DOHH2 (cell line): ENCODE results near the gene UGT1A5.

ENCODE experiments used
- H3F3A ChIP-seq: fragments of 200-600 bp; sonication (generic), shearing (Covaris generic); 2 replicates; pipeline ENCODE4 v1.6.0; 2016; ENCODE audit warnings: antibody characterized with exemption, mild to moderate bottlenecking; ENCODE audit not compliant: control insufficient read depth, insufficient read depth
- H3K27ac ChIP-seq: fragments of 200-600 bp; sonication (generic); 2 replicates; pipeline ENCODE4 v1.5.1; 2014; ENCODE audit warnings: low read depth, mild to moderate bottlenecking, low read length, moderate library complexity
- H3K27me3 ChIP-seq: fragments of 200-600 bp; sonication (generic); 2 replicates; pipeline ENCODE4 v1.6.1; 2014; ENCODE audit warnings: mild to moderate bottlenecking, low read length, mixed read lengths; ENCODE audit not compliant: control insufficient read depth
- H3K36me3 ChIP-seq: fragments of 200-600 bp; sonication (generic); 2 replicates; pipeline ENCODE4 v1.6.1; 2014; ENCODE audit warnings: mild to moderate bottlenecking, low read length, moderate library complexity, mixed read lengths; ENCODE audit not compliant: control insufficient read depth
- H3K4me1 ChIP-seq: fragments of 200-600 bp; sonication (generic); 2 replicates; pipeline ENCODE4 v1.6.1; 2014; ENCODE audit warnings: mild to moderate bottlenecking, low read length, mixed read lengths; ENCODE audit not compliant: control insufficient read depth
- H3K4me2 ChIP-seq: fragments of 200-600 bp; sonication (generic); 2 replicates; pipeline ENCODE4 v1.6.0; 2014; ENCODE audit warnings: mild to moderate bottlenecking, low read length, moderate library complexity
- H3K4me3 ChIP-seq: fragments of 200-600 bp; sonication (generic); 2 replicates; pipeline ENCODE4 v1.5.1; 2014; ENCODE audit warnings: mild to moderate bottlenecking, low read length, mixed read lengths
- H3K79me2 ChIP-seq: fragments of 200-600 bp; sonication (generic); 2 replicates; pipeline ENCODE4 v1.6.1; 2014; ENCODE audit warnings: mild to moderate bottlenecking, low read length, mixed read lengths; ENCODE audit not compliant: control insufficient read depth
- H3K9me2 ChIP-seq: fragments of 200-600 bp; sonication (generic); replicated peaks from 2 replicates; pipeline ENCODE4 v1.6.1; 2014; ENCODE audit warnings: mild to moderate bottlenecking, low read length, mixed read lengths; ENCODE audit not compliant: control insufficient read depth
- H3K9me3 ChIP-seq: fragments of 200-600 bp; sonication (generic); 2 replicates; pipeline ENCODE4 v1.6.1; 2014; ENCODE audit warnings: antibody characterized with exemption, low read length, mixed read lengths; ENCODE audit not compliant: control insufficient read depth, insufficient read depth
- H4K20me1 ChIP-seq: fragments of 200-600 bp; sonication (generic); 2 replicates; pipeline ENCODE4 v1.6.0; 2014; ENCODE audit warnings: low read depth, mild to moderate bottlenecking, antibody characterized with exemption, low read length, moderate library complexity; ENCODE audit not compliant: control insufficient read depth, insufficient read depth
- EZH2phosphoT487 ChIP-seq: fragments of 200-600 bp; sonication (generic); IDR thresholded peaks from 2 replicates; pipeline ENCODE4 v1.6.1; 2017; ENCODE audit warnings: borderline replicate concordance, mild to moderate bottlenecking, antibody characterized with exemption, low read length, moderate library complexity, mixed read lengths
- TF ChIP-seq, protein P1 (sequence below): fragments of 200-600 bp; sonication (generic); IDR thresholded peaks from one replicate; pipeline ENCODE4 v1.5.1; 2014; ENCODE audit warnings: antibody characterized with exemption, mild to moderate bottlenecking, low read depth, low read length; ENCODE audit not compliant: poor library complexity, severe bottlenecking

Gene UGT1A5

GRCh38 chr2:233754872-233755611 is 42.3 kb downstream of the UGT1A5 start:
- H3K79me2 ChIP-seq, result no peaks in the 10 kb centered on the region
- no peak for TF ChIP-seq EZH2phosphoT487
- TF ChIP-seq, protein P1, sequence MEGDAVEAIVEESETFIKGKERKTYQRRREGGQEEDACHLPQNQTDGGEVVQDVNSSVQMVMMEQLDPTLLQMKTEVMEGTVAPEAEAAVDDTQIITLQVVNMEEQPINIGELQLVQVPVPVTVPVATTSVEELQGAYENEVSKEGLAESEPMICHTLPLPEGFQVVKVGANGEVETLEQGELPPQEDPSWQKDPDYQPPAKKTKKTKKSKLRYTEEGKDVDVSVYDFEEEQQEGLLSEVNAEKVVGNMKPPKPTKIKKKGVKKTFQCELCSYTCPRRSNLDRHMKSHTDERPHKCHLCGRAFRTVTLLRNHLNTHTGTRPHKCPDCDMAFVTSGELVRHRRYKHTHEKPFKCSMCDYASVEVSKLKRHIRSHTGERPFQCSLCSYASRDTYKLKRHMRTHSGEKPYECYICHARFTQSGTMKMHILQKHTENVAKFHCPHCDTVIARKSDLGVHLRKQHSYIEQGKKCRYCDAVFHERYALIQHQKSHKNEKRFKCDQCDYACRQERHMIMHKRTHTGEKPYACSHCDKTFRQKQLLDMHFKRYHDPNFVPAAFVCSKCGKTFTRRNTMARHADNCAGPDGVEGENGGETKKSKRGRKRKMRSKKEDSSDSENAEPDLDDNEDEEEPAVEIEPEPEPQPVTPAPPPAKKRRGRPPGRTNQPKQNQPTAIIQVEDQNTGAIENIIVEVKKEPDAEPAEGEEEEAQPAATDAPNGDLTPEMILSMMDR, result no peak
- H3K27ac ChIP-seq, result no peak overlapping the region
- no peak overlapping the region for H3K4me2 ChIP-seq
- H3F3A ChIP-seq, result no peaks in the 10 kb centered on the region
- H4K20me1 ChIP-seq, result no peaks in the 10 kb centered on the region
- H3K9me2 ChIP-seq, result no peaks in the 10 kb centered on the region
- H3K4me3 ChIP-seq, result no peak overlapping the region
- H3K4me1 ChIP-seq, result no peaks in the 10 kb centered on the region
- no peaks in the 10 kb centered on the region for H3K27me3 ChIP-seq
- H3K9me3 ChIP-seq, result peaks cover 6% of the 10 kb centered on the region; the same call in 1 of the 2 replicates
- no peaks in the 10 kb centered on the region for H3K36me3 ChIP-seq

GRCh38 chr2:233756429-233757081 is 43.8 kb downstream of the UGT1A5 start:
- Histone ChIP-seq H3K79me2 (no peaks in the 10 kb centered on the region), H3K36me3 (no peaks in the 10 kb centered on the region), H3K27ac (no peak overlapping the region), H3K27me3 (no peaks in the 10 kb centered on the region), H3K9me2 (no peaks in the 10 kb centered on the region), H3F3A (no peaks in the 10 kb centered on the region), H3K4me3 (no peak overlapping the region), H3K9me3 (no peaks in the 10 kb centered on the region), H3K4me2 (no peak overlapping the region), H3K4me1 (no peaks in the 10 kb centered on the region), H4K20me1 (no peaks in the 10 kb centered on the region)
- TF ChIP-seq, protein P1, result no peak
- TF ChIP-seq EZH2phosphoT487, result no peak

- H3F3A ChIP-seq, result no peaks in the 10 kb centered on the region
These were observed 45.4 kb downstream of the UGT1A5 start for GRCh38 chr2:233758141-233758540.

More at GRCh38 chr2:233758141-233758540, 45.4 kb downstream of the UGT1A5 start:
- Histone ChIP-seq H3K4me2 (no peak overlapping the region), H3K27ac (no peak overlapping the region), H3K27me3 (peaks cover 1% of the 10 kb centered on the region), H3K9me3 (no peaks in the 10 kb centered on the region), H4K20me1 (no peaks in the 10 kb centered on the region), H3K9me2 (no peaks in the 10 kb centered on the region), H3K4me3 (no peak overlapping the region), H3K4me1 (no peaks in the 10 kb centered on the region), H3K79me2 (no peaks in the 10 kb centered on the region), H3K36me3 (no peaks in the 10 kb centered on the region)
- TF ChIP-seq, protein P1, result no peak
- TF ChIP-seq EZH2phosphoT487, result no peak
